Ramos (cell line): ENCODE results near the gene MACROH2A2.
"Not testable (repeated sequence)": the region's sequence is repeated elsewhere in the genome, so short reads cannot be mapped to it uniquely, and the experiment has no call there.

ENCODE experiments used
- in situ Hi-C: fragments of 300-500 bp; cut with MboI; formaldehyde crosslinking; loops from one replicate; pipeline ENCODE4 v1.14.3; 2022; ENCODE audit warnings: low sequenced_read_pairs; ENCODE audit not compliant: unreplicated experiment

Gene MACROH2A2

GRCh38 chr10:70052462-70053217 is at the start of gene MACROH2A2:
TSS of gene MACROH2A2 (plus strand) at chr10:70052846. CDS start at chr10:70075659, 22,813 bp downstream.
- in situ Hi-C loops: no loop called here

DNA sequence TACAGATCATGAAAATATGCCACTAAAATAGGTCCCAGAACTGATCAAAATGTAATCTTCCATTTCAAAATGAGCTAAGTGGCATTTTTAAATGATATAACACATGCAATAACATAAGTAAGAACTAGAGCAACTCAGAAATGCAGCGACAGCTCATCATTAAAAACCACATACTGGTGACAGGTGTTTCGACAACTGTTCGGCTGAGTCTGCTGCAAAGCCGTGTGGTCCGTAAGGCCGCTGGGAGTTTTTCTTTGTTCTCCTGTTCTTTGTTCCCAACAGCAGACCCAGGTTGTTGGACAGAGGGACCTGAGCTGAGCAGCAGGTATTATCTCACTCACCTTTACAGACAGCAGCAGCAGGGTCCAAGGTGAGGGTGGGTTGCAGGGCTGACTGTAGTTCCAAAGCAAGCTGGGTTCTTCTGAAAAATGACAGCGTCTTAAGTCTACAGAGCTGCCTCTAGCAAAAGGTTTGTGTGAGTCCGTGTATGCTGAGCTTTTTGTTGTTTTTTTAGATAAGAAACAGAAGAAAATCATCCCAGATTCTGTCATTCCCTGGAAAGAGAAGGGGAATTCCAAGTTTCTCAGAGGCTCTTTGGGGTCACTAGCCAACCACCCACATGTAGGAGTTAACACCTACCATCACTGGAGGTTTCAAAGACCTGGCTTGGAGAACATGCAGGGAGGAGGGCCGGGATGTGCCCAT is 45.4 kb upstream of the MACROH2A2 start:
- in situ Hi-C loops: no loop called here

GRCh38 chr10:70031215-70031614 is 21.4 kb upstream of the MACROH2A2 start:
- in situ Hi-C loops: no loop called here

DNA sequence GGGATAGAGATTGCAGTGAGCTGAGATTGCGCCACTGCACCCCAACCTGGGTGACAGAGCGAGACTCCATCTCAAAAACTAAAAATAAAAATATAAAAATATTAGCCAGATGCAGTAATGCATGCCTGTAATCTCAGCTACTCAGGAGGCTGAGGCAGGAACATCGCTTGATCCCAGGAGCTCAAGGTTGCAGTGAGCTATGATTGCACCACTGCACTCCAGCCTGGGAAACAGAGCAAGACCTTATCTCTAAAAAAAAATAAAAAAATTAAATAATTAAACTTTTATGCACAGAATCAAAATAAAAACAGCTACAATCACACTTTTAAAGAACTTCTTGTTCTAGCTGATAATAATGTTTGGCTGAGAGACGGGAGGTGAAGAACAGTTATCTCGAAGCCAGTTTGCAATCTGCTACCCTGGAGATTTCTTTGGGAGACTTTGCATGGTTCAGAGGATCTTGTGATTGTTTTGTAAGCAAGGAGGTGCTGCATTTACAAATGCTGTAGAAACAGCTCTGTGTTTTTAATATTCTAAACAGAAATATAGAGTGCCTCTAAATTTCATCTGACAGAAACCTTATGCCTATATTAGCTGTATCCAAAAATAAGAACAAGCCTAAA is 19.9 kb upstream of the MACROH2A2 start:
- in situ Hi-C loops: no loop called here

DNA sequence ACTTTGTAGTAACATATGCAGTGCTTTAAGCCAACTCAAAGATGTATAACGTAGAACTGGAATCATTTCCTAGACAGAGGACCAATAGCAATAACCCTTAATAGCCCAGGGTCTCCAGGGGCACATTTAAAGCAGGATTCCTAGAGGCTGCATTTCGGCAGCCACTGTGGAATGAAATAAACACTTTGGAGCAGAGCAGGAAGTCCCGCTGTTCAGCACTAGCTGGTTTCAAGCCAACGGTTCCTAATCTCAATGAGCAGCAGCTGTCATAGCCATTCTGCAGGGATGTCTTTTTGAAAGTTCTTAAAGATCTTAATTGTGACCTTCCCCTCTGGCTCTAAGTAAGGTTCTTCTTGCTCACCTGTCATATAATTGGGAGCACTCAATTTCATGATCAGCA is 18.4 kb upstream of the MACROH2A2 start:
- in situ Hi-C loops: no loop called here

DNA sequence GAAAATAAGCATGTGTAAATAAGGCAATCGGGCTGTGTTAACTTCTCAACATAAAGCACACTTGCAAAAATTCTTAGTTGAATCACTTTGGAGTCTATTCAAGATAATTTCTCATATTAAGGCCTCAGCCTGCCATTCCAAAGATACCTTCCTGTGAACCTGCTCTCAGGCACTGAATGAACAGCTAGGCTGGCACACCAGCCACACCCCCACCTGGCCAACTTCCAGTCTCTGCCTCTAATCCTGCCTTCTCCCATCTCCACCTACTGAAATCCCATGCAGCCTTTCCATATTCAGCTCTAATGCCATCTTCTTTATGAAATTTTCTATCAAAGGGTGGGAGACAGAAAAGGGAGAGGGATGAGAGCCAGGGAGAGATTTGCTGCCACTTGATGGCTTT is 17.1 kb upstream of the MACROH2A2 start:
- in situ Hi-C loops: no loop called here

DNA sequence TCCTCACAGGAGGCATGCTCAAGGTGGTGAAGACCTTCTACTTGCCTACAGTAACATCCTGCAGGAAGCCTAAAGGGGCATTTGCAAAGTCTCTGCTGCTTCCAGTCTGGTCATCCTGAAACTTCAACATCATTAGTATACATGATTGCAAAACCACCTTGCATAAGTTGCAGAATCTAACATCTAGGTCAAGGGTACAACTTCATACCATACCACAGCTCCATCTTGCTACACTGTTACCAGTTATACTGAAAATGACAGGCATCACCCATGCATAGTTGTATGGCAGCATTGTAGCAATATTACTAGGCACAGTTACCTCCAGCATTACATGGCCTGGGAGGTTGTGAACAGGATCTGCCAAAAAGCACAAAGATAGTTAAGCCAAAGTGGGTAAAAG is 13.7 kb upstream of the MACROH2A2 start:
- in situ Hi-C loops: no loop called here

DNA sequence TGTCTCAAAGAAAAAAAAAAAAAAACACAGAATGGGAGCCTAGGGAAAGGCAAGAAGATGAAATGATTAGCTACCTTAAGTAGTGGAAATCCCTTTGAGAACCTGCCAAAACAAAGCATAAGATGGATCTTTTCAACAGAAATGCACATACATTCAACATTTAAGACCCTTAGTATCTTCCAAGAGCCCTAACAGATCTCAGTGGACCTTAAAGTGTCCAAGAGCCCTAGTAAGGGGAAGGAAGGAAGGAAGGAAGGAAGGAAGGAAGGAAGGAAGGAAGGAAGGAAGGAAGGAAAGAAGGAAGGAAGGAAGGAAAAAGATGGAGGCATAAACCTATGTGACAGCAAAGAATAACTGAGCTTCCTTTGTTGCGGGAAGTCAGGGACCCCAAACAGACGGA is 11.6 kb upstream of the MACROH2A2 start:
- in situ Hi-C loops: no loop called here

DNA sequence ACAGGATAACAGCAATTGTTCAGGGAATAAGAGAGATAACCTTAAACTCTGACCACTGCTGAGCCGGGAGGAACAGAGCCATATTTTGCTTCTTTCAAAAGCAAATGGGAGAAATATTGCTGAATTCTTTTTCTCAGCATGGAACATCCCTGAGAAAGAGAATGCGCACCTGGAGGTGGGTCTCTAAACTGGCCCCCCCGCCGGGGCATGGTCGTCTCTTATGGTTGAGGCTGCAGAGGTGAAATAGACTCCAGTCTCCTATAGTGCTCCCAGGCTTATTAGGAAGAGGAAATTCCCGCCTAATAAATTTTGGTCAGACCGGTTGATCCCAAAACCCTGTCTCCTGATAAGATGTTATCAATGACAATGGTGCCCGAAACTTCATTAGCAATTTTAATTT is 10.9 kb upstream of the MACROH2A2 start:
- in situ Hi-C loops: not testable (repeated sequence)

GRCh38 chr10:70047066-70047465 is 5.6 kb upstream of the MACROH2A2 start:
- in situ Hi-C loops: not testable (repeated sequence)

GRCh38 chr10:70048030-70048723 is 4.5 kb upstream of the MACROH2A2 start:
- in situ Hi-C loops: no loop called here

- in situ Hi-C loops: no loop called here
Measured at GRCh38 chr10:70051848-70052247, 798 bp upstream of the MACROH2A2 start.

DNA sequence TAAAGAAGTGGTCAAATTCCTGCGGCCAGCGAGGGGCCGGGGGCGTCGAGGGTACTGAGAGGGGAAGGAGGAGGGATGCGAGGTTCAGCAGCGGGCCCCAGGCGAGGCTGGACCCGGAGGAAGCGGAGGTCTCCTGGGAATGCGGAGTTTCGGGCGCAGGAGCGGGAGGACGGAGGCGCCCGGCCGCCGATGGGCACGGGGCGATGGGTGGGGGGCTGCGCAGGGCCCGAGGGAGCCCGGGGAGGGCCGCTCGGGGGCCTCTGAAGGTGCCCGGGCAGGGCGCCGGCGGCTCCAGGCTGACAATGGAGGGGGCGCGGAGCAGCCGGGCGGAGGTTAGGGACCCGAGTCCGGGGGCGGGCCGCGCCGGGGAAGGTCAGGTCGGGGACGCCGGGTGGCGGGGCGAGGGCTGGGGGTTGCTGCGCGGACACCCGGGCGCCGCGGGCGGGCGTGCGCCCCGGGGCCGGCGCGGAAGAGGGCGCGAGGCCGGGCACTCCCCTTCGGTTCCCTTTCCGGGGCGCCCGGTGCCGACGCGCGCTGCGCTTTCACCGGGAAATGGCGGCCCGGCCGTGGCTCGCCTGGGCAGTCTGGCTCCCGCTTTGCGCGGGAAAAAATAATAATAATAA is 683 bp downstream of the MACROH2A2 start:
- in situ Hi-C loops: no loop called here

- in situ Hi-C loops: no loop called here
Measured at GRCh38 chr10:70053841-70054288, 1.2 kb downstream of the MACROH2A2 start.

- in situ Hi-C loops: no loop called here
Measured at GRCh38 chr10:70054902-70055301, 2.3 kb downstream of the MACROH2A2 start.

GRCh38 chr10:70055550-70055949 is 2.9 kb downstream of the MACROH2A2 start:
- in situ Hi-C loops: no loop called here

- in situ Hi-C loops: no loop called here
Measured at GRCh38 chr10:70057306-70057705, 4.7 kb downstream of the MACROH2A2 start.

GRCh38 chr10:70060389-70060788 is 7.7 kb downstream of the MACROH2A2 start:
- in situ Hi-C loops: no loop called here

DNA sequence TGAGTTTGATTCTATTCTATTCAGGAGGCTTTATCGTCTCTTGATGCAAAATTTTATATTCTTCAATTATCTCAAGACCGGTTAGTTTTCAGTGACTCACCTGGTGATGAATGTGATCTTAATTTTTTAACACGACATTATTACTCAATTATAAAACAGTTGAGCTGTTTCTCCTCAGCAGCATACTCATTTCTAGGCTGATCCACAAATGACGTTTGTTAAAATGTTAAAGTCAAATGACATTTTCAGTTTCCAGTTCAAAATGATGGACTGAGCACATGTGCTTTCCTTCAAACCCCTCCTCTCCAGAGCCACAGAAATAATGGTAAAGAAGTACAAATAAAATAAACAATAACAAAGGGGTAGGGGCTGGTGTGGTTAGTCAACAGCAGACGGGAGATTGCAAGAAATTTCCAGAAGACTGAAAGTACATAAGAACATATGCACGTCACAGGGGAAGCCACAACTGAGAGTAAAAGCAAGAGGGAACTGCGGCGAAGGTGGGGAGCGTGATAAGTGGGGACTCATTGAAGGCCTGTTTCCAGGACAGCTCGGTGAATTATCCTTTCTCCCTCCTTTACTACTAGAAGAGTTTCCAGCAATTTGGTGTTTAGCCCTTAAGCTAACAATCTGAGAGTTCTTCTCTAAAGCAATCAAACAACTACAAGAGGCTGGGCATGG is 10.9 kb downstream of the MACROH2A2 start:
- in situ Hi-C loops: no loop called here

DNA sequence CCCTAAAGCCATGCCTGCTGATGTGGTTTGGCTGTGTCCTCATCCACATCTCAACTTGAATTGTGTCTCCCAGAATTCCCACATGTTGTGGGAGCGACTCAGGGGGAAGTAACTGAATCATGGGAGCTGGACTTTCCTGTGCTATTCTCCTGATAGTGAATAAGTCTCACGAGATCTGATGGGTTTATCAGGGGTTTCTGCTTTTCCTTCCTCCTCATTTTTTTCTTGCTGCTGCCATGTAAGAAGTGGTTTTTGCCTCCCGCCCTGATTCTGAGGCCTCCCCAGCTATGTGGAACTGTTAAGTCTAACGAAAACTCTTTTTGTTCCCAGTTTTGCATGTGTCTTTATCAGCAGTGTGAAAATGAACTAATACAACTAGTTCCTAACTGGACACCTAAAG is 11.8 kb downstream of the MACROH2A2 start:
- in situ Hi-C loops: no loop called here
